Skin of body (tissue), 2 donors: ENCODE data around the gene RSPH1. TPM values are rescaled to one million over a fixed set of nuclear protein-coding genes. Genes with fewer than 3 reads are reported as not detected.

Experiments
- DNase-seq: peaks from one replicate; lab custom pipeline; 2025; lab: John Stamatoyannopoulos, UW
- total RNA-seq: library from RNA; depleted of rRNA; stranded (reverse); fragments of >200 nt; gene quantifications from one replicate; pipeline ENCODE4 v1.2.3, GENCODE V29; 2014

RSPH1 gene
- total RNA-seq, 1 donor from 2014 or later: 0.39 TPM

GRCh38 chr21:42431196-42431595, 64.8 kb downstream of the RSPH1 start:
- no peak for DNase-seq

- no peak for DNase-seq
Observed at GRCh38 chr21:42430521-42430920, 65.5 kb downstream of the RSPH1 start.

GRCh38 chr21:42429856-42430255, 66.2 kb downstream of the RSPH1 start:
- DNase-seq: no peak

GRCh38 chr21:42429021-42429420, 67.0 kb downstream of the RSPH1 start:
- no peak for DNase-seq

- DNase-seq: no peak
Observed at GRCh38 chr21:42427809-42428419, 68.1 kb downstream of the RSPH1 start.

- DNase-seq: no peak
Observed at GRCh38 chr21:42426876-42427480, 69.0 kb downstream of the RSPH1 start.

DNA sequence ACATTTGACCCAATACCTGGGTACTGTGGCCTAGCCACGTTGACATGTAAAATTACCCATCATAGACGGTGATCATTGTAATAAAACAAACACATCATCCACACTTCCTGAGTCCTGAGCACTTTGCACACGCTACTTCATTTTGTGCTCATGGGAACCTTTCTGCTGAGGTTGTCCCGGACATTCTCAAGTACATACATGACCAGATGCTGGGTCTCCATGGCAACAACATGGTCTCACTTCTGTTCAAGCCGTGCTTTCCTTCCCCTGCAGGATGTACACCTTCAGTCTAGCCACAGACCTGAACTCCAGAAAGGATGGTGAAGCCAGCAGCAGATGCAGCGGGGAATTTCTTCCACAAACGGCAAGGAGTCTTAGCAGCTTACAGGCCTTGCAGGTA, 69.6 kb downstream of the RSPH1 start:
- no peak for DNase-seq

DNA sequence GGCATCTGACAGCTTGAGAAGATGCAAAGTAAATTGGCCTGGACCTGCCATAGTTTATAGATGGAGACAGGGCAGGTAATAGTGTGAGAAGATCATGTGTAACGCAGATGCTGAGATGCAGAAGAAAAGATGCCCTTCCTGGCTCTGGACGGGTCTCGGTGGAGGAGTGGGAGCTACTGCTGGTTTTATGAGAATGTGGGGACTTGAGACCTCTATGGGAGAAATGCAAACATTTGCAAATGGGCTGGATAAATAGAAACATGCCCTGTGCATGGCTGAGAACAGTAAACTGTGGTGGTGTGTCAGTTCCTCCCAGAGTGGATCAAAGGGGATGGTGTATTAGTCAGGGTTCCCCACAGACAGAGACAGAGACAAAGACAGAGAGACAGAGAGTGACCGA, 70.4 kb downstream of the RSPH1 start:
- no peak for DNase-seq

DNA sequence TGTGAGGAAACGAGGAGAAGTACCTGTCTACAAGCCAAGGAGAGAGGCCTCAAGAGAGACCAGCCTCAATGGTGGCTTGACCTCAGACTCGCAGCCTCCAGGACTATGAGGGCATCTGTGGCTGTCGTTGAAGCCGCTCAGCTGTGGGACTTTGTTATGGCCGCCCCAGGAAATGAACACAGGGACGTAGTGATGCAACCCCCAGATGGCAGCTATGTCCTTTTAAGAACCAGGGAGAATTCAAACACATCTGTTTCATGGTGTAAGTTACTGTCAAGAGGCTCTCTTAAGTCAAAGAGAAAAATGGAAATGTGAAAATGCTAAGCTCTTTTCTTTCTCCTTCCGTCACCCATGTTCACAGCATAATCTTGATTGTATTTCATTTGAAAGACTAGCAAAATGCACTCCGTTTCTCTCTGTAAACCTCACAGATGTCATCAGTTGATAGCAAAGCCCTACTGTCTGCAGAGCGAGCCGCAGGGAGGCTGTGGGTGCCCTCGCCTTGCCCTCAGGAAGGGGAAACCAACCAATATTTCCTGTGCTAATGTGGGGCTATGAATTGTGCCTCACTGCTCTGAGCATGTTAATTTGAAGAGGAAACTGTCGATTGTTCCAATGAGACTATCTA, 71.0 kb downstream of the RSPH1 start:
- DNase-seq: no peak

DNA sequence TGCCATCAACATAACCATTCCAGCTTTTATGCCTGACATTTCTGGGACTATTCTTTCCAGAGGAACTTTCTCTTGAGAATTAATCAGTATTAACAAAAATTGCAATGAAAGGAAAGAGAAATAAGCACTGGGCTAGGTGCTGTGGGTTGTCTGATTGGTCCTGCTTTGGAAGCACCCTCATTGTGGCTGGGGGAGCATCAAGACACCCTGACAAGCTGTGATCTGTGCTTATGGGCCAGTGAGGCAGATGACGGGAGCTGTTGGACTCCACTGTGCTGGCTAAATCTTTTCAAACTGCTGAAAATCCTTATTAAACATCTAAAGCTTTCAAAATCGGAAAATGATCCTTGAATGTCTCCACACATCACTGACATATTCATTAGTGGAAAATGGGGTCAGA, 72.3 kb downstream of the RSPH1 start:
- DNase-seq: no peak

DNA sequence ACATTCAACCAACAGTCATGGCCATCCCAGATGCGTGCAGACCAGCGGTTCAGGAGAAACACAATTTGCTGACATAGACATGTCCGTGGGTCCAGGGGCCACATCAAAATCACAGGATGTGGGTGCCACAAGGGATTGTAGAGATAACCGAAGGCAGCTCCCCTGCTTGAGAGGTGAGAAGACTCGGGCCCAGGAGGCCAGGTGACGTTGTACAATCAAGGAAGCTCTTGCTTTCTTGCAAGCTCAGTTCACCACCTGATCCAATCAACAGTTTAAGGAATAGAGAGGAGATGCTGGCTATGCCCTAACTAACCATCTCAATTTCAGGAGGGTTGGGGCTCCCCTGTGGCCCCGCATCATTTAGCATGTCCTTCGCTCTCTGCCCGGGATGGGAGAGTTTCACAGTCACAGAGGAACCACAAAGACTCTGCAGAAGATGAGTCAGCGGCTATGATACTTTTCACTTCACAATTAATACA, 72.8 kb downstream of the RSPH1 start:
- no peak for DNase-seq

Other genes with a start within 250 kb of the RSPH1 start
- gene TFF3, start 180.8 kb downstream of the RSPH1 start, total RNA-seq: 5.1 TPM
- gene TFF2, start 145.2 kb downstream of the RSPH1 start, total RNA-seq: not detected
- gene TFF1, start 129.7 kb downstream of the RSPH1 start, total RNA-seq: not detected
- 0.30 TPM for gene TMPRSS3, start 100.2 kb downstream of the RSPH1 start, total RNA-seq
- gene UBASH3A, start 92.3 kb downstream of the RSPH1 start, total RNA-seq: 0.20 TPM
- 3.9 TPM for gene SLC37A1, start 17.6 kb upstream of the RSPH1 start, total RNA-seq
- 3.4 TPM for gene PDE9A, start 157.4 kb upstream of the RSPH1 start, total RNA-seq